ENCODE measurements around the gene PIK3C2B.
"Not testable (repeated sequence)": the region's sequence is repeated elsewhere in the genome, so short reads cannot be mapped to it uniquely, and the experiment has no call there.

Gene PIK3C2B

DNA sequence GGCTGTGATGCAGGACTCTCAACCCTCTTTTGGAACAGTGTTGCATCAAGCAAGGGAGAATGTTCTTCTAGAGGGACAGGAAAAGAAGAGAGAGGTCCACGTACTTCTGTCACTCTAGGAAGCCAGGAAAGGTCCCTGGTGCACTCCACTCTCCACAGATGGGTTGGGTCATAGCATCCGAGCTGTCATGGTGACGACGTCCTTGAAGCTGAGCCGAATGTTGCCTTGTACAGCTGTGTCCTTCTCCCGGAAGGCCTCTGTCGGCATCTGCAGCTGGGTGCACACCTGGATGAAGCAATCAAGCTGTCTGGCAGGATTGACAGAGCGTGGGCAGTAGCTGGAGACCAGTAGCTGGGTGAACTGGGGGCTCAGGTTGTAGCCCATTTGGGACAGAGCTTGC is 34.1 kb upstream of the PIK3C2B start:
- TF ChIP-seq, protein P1, sequence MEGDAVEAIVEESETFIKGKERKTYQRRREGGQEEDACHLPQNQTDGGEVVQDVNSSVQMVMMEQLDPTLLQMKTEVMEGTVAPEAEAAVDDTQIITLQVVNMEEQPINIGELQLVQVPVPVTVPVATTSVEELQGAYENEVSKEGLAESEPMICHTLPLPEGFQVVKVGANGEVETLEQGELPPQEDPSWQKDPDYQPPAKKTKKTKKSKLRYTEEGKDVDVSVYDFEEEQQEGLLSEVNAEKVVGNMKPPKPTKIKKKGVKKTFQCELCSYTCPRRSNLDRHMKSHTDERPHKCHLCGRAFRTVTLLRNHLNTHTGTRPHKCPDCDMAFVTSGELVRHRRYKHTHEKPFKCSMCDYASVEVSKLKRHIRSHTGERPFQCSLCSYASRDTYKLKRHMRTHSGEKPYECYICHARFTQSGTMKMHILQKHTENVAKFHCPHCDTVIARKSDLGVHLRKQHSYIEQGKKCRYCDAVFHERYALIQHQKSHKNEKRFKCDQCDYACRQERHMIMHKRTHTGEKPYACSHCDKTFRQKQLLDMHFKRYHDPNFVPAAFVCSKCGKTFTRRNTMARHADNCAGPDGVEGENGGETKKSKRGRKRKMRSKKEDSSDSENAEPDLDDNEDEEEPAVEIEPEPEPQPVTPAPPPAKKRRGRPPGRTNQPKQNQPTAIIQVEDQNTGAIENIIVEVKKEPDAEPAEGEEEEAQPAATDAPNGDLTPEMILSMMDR (IDR thresholded peaks at IDR 0.05; ENCODE audit: low read depth, low read length) = no peak
- no peak overlapping the region for H3K4me3 ChIP-seq (ENCODE audit: low read depth, low read length)
- DNase-seq (ENCODE audit: low read depth, low spot score) = no peak
- in situ Hi-C loops (cut with HindIII; ENCODE audit: low sequenced_read_pairs) = no loop called here

- TF ChIP-seq, protein P1 (IDR thresholded peaks at IDR 0.05; ENCODE audit: low read depth, low read length) = no peak
- no peak overlapping the region for H3K4me3 ChIP-seq (ENCODE audit: low read depth, low read length)
- DNase-seq (ENCODE audit: low read depth, low spot score) = no peak
- in situ Hi-C loops (cut with HindIII; ENCODE audit: low sequenced_read_pairs) = no loop called here
Measured at GRCh38 chr1:204528241-204528640, 33.6 kb upstream of the PIK3C2B start.

DNA sequence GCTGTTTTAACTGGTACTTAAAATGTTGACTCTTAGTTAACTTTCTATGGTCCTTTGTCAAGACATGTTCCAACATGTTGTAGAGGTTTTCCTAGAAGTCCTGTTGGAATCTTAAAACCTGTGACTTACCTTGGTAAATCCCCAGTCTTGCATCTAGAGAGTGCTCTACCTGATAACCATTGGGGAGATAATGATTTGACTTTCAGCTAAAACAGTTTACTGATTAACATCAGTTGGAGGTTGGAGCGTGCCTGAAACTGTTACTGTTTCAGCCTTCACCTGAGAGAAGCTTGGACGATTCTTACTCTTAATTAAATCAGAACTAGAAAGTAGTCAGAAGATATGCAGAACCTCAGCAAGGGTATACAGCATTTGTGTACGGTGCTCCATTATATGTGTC is 30.4 kb upstream of the PIK3C2B start:
- TF ChIP-seq, protein P1 (IDR thresholded peaks at IDR 0.05; ENCODE audit: low read depth, low read length) = no peak
- no peak overlapping the region for H3K4me3 ChIP-seq (ENCODE audit: low read depth, low read length)
- no peak for DNase-seq (ENCODE audit: low read depth, low spot score)

DNA sequence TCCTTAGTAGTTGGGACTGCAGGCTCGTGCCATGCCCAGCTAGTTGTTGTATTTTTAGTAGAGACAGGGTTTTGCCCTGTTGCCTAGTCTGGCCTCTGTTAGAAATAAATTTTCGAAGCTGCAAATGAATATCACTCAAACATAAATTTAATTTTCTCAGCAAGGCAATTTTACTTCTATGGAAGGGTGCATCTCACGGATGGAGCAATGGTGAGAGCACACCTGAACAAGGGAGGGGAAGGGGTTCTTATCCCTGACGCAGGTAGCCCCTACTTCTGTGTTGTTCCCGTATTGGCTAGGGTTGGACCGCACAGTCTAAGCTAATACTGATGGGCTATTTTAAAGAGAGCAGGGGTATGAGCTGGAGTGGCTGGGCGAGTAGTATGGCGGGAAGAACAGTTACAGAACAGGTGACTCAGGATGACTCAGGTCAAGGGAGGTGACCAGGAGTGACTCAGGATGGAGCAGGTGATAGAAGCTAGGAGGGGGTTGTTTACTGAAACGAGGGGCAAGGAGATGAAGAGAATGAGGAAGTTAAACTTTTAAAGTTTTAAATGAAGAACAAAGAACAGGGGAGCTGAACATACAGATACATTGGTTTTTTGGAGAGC is 29.1 kb upstream of the PIK3C2B start:
- TF ChIP-seq, protein P1 (IDR thresholded peaks at IDR 0.05; ENCODE audit: low read depth, low read length) = no peak
- in situ Hi-C loops (cut with HindIII; ENCODE audit: low sequenced_read_pairs) = no loop called here
- no peak for DNase-seq (ENCODE audit: low read depth, low spot score)
- no peak overlapping the region for H3K4me3 ChIP-seq (ENCODE audit: low read depth, low read length)

More for the DNA sequence above, 30.4 kb upstream of the PIK3C2B start:
- in situ Hi-C loops (cut with HindIII; ENCODE audit: low sequenced_read_pairs) = no loop called here

- H3K4me3 ChIP-seq (ENCODE audit: low read depth, low read length); in situ Hi-C loops (cut with HindIII; ENCODE audit: low sequenced_read_pairs); DNase-seq (ENCODE audit: low read depth, low spot score): not testable (repeated sequence)
Measured at GRCh38 chr1:204521941-204522521, 27.4 kb upstream of the PIK3C2B start.

DNA sequence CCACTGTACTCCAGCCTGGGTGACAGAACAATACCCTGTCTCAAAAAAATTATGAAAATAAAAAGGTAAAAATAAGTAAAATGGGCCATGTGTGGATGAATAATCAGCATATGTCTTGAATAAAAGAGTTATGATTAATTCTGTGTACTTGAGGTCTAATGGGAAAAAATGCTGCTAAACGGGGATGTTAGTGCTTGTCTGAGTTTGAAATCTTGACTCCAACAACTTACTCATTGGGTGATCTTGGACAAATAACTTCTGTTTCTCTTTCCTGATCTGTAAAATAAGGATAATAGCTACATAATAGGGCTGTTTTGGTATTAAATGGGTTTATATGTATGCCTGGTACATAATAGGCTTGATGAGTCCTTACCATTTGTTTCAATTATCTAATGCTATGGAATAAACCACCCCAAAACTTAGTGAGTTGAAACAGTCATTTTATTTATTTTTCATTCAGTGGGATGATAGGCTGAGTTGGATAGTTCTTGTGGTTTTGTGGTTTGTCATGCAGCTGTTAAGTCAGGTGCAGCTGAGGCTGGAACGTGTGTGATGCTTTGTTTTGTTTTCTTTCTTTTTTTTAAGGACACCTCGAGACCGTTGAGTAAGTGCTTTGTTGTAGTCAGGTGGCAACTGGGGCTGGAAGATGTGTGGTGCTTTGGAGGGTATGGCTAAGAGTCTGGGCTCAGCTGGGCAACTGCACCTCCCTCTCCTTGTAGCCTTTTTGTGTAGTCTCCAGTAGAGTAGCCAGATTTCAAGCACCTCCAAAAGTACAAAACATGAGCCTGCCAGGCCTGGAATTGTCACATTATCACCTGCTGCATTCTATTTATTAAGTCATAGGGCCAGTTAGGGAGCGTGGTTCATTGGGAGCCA is 26.5 kb upstream of the PIK3C2B start:
- H3K4me3 ChIP-seq (ENCODE audit: low read depth, low read length) = no peak overlapping the region
- peak; percentile 74 for DNase-seq (ENCODE audit: low read depth, low spot score)
- TF ChIP-seq, protein P1 (IDR thresholded peaks at IDR 0.05; ENCODE audit: low read depth, low read length) = no peak
- in situ Hi-C loops (cut with HindIII; ENCODE audit: low sequenced_read_pairs) = no loop called here

GRCh38 chr1:204517382-204517781 is 22.8 kb upstream of the PIK3C2B start:
- DNase-seq (ENCODE audit: low read depth, low spot score); in situ Hi-C loops (cut with HindIII; ENCODE audit: low sequenced_read_pairs): not testable (repeated sequence)
- H3K4me3 ChIP-seq (ENCODE audit: low read depth, low read length) = peak overlapping the region; percentile 70
